Germinal center (tissue), 1 donor: Measurements from ENCODE around the gene PTPN9.
A peak's percentile ranks its signal among the peaks of the same experiment; 100 is the strongest.
"Not testable (repeated sequence)": the region's sequence is repeated elsewhere in the genome, so short reads cannot be mapped to it uniquely, and the experiment has no call there.

Source experiments
- DNase-seq: peaks from one replicate; pipeline ENCODE4 v3.0.0; 2012; ENCODE audit warnings: mixed read lengths, low spot score

The PTPN9 gene

GRCh38 chr15:75578948-75579920, at the start of gene PTPN9:
TSS of gene PTPN9 (minus strand) at chr15:75579315. CDS start at chr15:75578776, 539 bp downstream.
- peak; percentile 75 for DNase-seq

GRCh38 chr15:75625542-75626347, 46.6 kb upstream of the PTPN9 start, which contains the start of gene SNUPN:
TSS of gene SNUPN (minus strand) at chr15:75625725. CDS start at chr15:75621051, 4,674 bp downstream.
- peak; percentile 97 for DNase-seq

DNA sequence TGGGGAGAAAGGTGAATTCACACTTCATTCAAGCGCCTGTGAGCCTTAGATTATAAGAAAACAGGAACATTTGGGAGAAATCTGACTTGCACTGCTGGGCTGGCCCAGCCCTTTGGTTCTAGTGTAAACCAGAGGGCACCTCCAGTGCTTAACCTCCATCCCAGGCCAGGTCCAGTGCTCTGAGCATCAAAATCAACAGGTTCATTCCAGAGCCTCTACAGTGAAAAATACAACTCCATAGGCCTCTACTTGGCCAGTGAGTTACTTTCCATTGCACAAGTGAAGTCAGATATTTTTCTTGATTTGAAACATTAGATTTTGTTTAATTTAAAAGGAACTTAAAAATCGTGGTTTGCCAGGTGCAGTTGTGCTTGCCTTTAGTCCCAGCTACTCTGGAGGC, 43.4 kb upstream of the PTPN9 start:
- DNase-seq, result no peak

GRCh38 chr15:75620841-75621391, 41.8 kb upstream of the PTPN9 start:
- DNase-seq, result no peak

- DNase-seq, result no peak
Observed at GRCh38 chr15:75620058-75620820, 41.1 kb upstream of the PTPN9 start.

- no peak for DNase-seq
Observed at GRCh38 chr15:75616766-75617165, 37.7 kb upstream of the PTPN9 start.

- no peak for DNase-seq
Observed at GRCh38 chr15:75606711-75607699, 27.9 kb upstream of the PTPN9 start.

DNA sequence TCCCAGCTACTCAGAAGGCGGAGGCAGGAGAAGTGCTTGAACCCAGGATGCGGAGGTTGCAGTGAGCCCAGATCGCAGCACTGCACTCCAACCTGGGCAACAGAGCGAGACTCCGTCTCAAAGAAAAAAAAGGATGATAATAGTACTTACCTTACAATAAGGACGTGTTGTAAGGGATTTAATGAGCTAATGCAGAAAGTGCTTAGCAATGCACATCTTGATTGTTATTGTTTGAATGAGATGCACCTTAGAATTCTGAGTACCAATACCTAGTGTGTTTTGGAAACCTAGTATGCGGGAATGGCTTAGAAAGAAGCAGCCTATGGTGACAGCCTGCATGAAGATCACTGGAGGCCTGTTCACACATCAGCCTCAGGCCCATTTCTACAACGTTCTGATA, 26.9 kb upstream of the PTPN9 start:
- DNase-seq, result no peak

- no peak for DNase-seq
Observed at GRCh38 chr15:75599401-75599800, 20.3 kb upstream of the PTPN9 start.

GRCh38 chr15:75598361-75598760, 19.2 kb upstream of the PTPN9 start:
- no peak for DNase-seq

GRCh38 chr15:75597667-75598341, 18.7 kb upstream of the PTPN9 start:
- DNase-seq, result no peak

GRCh38 chr15:75596703-75597345, 17.7 kb upstream of the PTPN9 start:
- DNase-seq, result no peak

DNA sequence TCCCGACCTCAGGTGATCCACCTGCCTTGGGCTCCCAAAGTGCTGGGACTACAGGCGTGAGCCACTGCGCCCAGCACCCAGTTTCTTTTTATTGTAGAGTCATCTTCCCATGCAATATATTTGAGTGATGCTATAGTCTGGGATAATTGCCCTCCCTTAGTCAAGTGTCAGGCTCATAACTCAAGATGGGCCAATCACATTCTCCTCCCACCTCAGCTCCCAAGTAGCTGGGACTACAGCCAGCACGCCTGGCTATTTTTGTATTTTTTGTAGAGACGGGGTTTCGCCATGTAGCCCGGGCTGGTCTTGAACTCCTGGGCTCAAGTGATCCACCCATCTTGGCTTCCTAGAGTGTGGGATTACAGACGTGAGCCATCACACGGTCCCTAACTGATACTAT, 15.2 kb upstream of the PTPN9 start:
- DNase-seq, result no peak

DNA sequence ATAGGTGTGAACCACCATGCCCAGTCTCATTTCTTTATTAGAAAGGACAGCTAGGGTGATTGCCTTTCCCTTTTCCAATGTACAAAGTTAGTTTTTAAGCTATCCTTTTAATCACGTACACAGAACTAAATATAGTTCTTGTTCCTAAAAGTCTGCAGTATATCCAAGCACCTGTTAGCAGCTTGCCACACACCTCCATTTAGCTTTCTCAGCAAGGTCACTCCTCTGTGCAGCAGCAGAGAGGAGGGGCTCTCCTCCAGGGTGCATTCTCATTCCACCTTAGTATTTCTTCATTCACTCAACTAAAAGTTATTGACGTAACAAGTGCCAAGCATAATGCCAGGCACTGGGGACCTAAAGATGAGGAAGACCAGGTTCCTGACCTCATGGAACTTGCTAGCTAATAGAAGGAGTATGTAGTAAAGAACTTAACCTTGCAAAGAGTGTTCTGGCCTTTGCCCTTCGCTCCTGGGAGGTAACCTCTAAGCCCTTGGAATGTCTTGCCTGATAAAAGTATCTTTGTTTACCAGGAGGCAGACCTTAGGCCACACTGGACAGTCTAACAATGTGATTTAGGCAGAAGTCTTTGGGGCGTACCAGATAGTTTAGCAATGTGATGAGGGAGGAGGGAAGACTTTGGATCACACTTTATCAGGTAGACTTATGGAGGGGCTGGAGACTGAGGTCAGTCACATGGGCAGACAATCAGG, 12.7 kb upstream of the PTPN9 start:
- DNase-seq, result no peak

DNA sequence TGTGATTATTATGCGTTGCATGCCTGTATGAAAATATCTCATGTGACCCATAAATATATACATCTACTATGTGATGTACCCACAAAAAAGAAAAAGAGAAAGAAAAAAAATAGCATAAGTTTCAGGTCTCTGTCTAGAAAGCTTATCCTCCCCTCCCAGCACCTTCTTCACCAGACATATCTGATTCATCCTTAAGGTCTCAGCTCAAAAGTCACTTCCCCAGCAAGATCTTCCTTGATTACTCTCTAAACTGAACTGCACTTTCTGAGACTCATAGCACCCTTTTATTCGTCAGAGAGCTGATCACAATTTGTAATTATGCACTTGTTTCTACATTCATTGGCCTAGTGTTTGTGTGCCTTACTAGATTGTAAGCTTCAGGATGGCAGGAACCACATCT, 11.1 kb upstream of the PTPN9 start:
- no peak for DNase-seq

DNA sequence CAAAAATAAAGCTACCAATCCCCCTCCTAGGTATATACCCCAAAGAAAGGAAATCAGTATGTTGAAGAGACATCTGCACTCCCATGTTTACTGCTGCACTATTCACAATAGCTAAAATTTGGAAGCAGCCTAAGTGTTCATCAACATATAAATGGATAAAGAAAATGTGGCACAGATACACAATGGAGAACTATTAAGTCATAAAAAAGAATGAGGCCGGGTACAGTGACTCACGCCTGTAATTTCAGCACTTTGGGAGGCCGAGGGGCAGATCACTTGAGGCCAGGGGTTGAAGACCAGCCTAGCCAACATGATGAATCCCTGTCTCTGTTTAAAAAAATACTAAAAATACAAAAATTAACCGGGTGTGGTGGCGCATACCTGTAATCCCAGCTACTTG, 10.0 kb upstream of the PTPN9 start:
- no peak for DNase-seq

GRCh38 chr15:75586422-75586821, 7.3 kb upstream of the PTPN9 start:
- DNase-seq, result not testable (repeated sequence)

GRCh38 chr15:75584121-75584520, 5.0 kb upstream of the PTPN9 start:
- DNase-seq, result no peak

DNA sequence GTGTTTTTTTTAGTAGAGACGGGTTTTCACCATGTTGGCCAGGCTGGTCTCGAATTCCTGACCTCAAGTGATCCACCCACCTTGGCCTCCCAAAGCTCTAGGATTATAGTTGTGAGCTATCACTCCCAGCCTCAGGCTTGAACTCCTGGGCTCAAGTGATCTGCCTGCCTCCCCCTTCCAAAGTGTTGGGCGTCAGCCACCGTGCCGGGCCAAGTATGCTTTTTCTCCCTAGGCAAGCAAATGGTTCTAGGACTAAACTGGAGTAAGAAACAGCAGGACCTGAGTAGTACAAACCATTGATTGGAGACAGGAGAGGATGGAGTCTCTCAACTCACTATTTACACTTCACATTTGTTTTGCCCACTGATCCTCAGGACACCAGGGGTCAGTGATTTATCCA, 4.6 kb upstream of the PTPN9 start:
- no peak for DNase-seq
